AG09309 (cell line): ENCODE measurements around the gene ATG5.

ENCODE experiments used
- DNase-seq: peaks from one replicate; pipeline ENCODE4 v3.0.0-alpha.2; 2010; ENCODE audit warnings: low read depth
- H3K4me3 ChIP-seq: 2 replicates; pipeline ENCODE4 v1.5.1; 2011; ENCODE audit warnings: mild to moderate bottlenecking, low read depth, low read length, moderate library complexity; ENCODE audit not compliant: control insufficient read depth
- CTCF ChIP-seq: IDR thresholded peaks from 2 replicates; pipeline ENCODE4 v1.5.1; 2011; ENCODE audit warnings: mild to moderate bottlenecking, low read depth, low read length, inconsistent platforms; ENCODE audit not compliant: insufficient read depth, control insufficient read depth; ENCODE audit errors: missing control alignments

ATG5 gene

DNA sequence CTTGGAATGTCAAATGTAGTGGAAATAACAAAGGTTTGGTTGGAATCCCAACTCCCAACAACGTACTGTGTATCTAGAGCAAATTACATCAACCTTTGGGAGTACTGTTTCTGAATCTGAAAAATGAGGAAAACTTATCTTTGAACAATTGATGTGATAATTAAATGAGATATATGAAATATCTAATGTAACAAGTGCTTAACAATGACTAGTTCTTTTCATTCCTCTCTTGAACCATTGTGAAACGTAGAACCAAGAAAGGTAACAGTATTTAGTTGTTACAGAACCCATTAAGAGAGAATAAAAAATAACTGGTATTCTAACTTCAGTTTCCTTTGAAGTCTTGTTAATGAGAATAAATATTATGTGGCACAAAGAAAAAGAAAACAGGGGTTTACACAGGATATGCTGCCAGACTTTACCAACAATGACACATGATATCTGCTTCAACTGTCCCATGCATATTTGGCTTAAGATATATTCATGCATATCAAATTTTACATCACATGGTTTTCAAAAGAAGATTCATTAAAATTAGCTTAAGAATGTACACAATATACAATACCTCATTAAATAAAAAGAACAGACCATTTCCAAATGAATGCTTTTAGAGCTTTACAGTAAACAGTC, 111.8 kb downstream of the ATG5 start:
- no peak overlapping the region for H3K4me3 ChIP-seq
- no peak for DNase-seq
- TF ChIP-seq CTCF: no peak

- H3K4me3 ChIP-seq: no peak overlapping the region
- no peak for DNase-seq
- no peak for TF ChIP-seq CTCF
Observed at GRCh38 chr6:106212576-106212975, 113.0 kb downstream of the ATG5 start.

- H3K4me3 ChIP-seq: no peak overlapping the region
- no peak for DNase-seq
- no peak for TF ChIP-seq CTCF
Observed at GRCh38 chr6:106206905-106207304, 118.7 kb downstream of the ATG5 start.

DNA sequence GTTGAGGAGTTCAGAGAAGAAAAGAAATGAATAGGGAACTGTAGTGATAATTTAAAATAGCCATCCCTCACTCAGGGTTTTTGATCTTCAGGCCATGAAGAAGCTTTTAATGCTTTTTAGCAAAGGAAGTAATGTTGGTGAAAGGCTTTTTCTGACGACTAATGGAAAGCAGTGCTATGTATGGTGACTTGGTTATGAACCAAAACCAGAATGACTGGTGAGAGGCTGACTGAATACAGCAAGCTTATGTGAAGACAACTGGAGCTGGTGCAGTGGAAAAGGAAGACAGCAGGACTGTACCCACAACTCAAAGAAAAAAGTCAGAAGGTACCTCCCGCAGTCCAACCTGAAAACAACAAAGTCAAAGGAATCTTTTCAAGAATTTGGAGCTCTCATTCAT, 120.6 kb downstream of the ATG5 start:
- DNase-seq: no peak
- no peak overlapping the region for H3K4me3 ChIP-seq
- TF ChIP-seq CTCF: no peak

DNA sequence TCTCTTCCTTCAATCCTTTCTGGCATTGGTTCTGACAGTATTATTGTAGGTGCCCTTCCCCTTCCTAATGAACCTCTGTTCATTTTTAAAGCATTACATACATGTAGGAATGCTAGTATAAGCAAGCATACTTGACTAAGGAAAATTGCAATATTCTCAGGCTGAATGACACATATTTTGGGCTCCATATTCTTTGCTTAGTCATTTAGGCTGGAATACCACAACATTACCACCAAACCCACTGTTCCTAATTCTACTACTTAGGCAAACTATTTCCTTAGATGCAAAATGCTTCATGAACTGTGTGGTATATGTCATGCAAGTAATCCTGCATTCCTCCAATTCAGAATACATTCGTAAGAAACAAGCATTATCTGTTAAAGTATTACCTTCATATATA, 125.6 kb downstream of the ATG5 start:
- no peak overlapping the region for H3K4me3 ChIP-seq
- TF ChIP-seq CTCF: no peak
- DNase-seq: peak; percentile 74

GRCh38 chr6:106199331-106199730, 126.2 kb downstream of the ATG5 start:
- H3K4me3 ChIP-seq: no peak overlapping the region
- TF ChIP-seq CTCF: no peak
- DNase-seq: no peak

GRCh38 chr6:106197441-106197840, 128.1 kb downstream of the ATG5 start:
- no peak overlapping the region for H3K4me3 ChIP-seq
- TF ChIP-seq CTCF: no peak
- no peak for DNase-seq
